ENCODE measurements around the gene LYRM9.

GRCh38 chr17:27907976-27908558 is 14.9 kb upstream of the LYRM9 start:
- TF ChIP-seq CTCF (conservative IDR thresholded peaks at IDR 0.05 in 1 of 2, IDR thresholded peaks at IDR 0.05 in 1 of 2; ENCODE audit: low read depth in 1 of 2, low read length in 2 of 2): no peak
- TF ChIP-seq EZH2 (IDR thresholded peaks at IDR 0.05; ENCODE audit: low read length, missing control alignments): no peak
